HG02571 (cell line): ENCODE results near the gene C17orf50.
"Not testable (repeated sequence)": the region's sequence is repeated elsewhere in the genome, so short reads cannot be mapped to it uniquely, and the experiment has no call there.

Experiments used
- ATAC-seq: cut with Tn5 transposase; IDR thresholded peaks from one replicate; pipeline ENCODE4 v1.9.1; 2021; ENCODE audit warnings: mild to moderate bottlenecking, moderate library complexity; ENCODE audit not compliant: unreplicated experiment

The C17orf50 gene

GRCh38 chr17:35751541-35751940, 9.1 kb upstream of the C17orf50 start:
- ATAC-seq, result not testable (repeated sequence)

- no peak for ATAC-seq
Observed at GRCh38 chr17:35752471-35752870, 8.2 kb upstream of the C17orf50 start.

GRCh38 chr17:35752945-35753764, 7.5 kb upstream of the C17orf50 start, which contains the start of gene GAS2L2:
TSS of gene GAS2L2 (minus strand) at chr17:35753239. CDS start at chr17:35752850, 389 bp downstream.
- ATAC-seq, result no peak

- ATAC-seq, result no peak
Observed at GRCh38 chr17:35757243-35757642, 3.4 kb upstream of the C17orf50 start.

- ATAC-seq, result no peak
Observed at GRCh38 chr17:35761601-35762000, 914 bp downstream of the C17orf50 start.

- ATAC-seq, result no peak
Observed at GRCh38 chr17:35763767-35764122, 3.1 kb downstream of the C17orf50 start.

- ATAC-seq, result peak; percentile 72
Observed at GRCh38 chr17:35764123-35764991, 3.7 kb downstream of the C17orf50 start.

GRCh38 chr17:35765086-35765710, 4.5 kb downstream of the C17orf50 start:
- no peak for ATAC-seq

- ATAC-seq, result no peak
Observed at GRCh38 chr17:35765756-35766488, 5.2 kb downstream of the C17orf50 start.

GRCh38 chr17:35766489-35766877, 5.8 kb downstream of the C17orf50 start:
- ATAC-seq, result no peak

GRCh38 chr17:35766903-35767510, 6.3 kb downstream of the C17orf50 start:
- ATAC-seq, result no peak

GRCh38 chr17:35768797-35769196, 8.1 kb downstream of the C17orf50 start:
- ATAC-seq, result no peak

GRCh38 chr17:35769895-35770486, 9.3 kb downstream of the C17orf50 start:
- ATAC-seq, result no peak

GRCh38 chr17:35773129-35773528, 12.4 kb downstream of the C17orf50 start:
- ATAC-seq, result no peak

- ATAC-seq, result no peak
Observed at GRCh38 chr17:35773679-35774425, 13.2 kb downstream of the C17orf50 start.

- ATAC-seq, result no peak
Observed at GRCh38 chr17:35774499-35774898, 13.8 kb downstream of the C17orf50 start.

GRCh38 chr17:35775039-35775438, 14.4 kb downstream of the C17orf50 start:
- no peak for ATAC-seq

GRCh38 chr17:35775583-35775982, 14.9 kb downstream of the C17orf50 start:
- ATAC-seq, result no peak

- ATAC-seq, result no peak
Observed at GRCh38 chr17:35778641-35779196, 18.0 kb downstream of the C17orf50 start.
